ENCODE measurements around the gene MOV10L1.

The MOV10L1 gene

DNA sequence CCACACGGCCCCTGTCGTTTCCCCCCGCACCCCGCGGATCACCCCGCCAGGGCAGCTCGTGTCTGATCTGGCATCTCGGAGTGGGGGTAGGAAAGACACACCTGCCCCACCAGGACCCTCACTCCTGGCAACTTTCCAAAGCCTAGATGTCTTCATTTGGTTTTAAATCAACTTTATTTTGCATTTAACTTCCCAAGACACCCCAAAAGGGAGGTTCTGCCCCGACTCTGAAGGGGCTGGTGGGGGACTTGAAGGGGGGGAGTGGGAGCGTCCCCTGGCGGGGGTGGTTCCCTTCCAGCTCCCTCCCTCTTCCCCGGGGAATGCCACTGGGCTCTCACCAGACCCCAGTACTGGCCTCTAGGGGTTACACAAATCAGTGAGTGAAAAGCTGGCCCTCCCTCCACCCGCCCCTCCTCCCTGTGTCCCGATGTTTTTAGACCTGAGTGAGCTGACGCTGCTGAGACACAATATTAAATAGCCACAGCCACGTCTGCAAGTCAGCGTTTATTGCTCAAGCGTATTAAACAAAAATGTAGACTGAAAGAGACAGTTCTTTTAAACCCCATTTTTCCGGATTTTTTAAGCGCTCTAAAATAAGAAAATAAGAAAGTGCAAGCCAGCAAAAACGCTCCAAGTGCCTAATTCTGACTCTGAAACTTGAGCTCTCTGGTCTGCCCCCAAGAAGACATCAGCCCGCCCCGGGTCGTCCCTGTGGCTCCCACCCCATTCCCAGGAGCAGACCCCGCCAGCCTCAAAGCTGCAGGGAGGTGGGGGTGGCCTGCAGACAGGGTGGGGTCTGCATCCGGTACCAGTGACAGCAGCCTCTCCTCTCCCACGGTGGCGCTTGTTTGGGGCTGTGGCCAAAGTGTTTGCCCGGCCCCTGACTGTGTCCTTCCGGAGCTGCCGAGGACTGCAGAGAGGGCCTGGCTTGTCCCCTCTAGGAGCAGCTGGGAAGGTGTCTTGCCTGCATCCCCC lies 30.6 kb upstream of the MOV10L1 start:
- DNase-seq (ENCODE audit: low read depth in 2 of 2) = no peak

DNA sequence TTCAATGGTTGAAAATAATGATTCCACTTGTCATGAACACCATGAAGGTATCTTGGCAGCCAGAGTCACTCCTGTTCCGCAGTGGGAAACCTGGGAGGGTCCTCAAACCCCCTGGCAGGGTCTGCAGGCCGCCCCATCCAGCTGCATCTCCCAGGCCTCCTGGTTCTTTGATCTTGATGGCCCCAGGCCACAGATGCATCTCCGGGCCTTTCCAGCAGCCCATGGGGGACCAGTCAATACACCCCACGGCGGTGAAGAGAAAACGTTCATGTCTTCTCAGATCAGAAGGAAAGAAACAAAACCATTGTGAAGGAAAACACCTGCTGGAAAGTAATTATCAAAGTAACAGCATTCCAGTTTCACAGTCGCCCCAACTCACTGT lies 29.9 kb upstream of the MOV10L1 start:
- DNase-seq (ENCODE audit: low read depth in 2 of 2) = no peak

DNA sequence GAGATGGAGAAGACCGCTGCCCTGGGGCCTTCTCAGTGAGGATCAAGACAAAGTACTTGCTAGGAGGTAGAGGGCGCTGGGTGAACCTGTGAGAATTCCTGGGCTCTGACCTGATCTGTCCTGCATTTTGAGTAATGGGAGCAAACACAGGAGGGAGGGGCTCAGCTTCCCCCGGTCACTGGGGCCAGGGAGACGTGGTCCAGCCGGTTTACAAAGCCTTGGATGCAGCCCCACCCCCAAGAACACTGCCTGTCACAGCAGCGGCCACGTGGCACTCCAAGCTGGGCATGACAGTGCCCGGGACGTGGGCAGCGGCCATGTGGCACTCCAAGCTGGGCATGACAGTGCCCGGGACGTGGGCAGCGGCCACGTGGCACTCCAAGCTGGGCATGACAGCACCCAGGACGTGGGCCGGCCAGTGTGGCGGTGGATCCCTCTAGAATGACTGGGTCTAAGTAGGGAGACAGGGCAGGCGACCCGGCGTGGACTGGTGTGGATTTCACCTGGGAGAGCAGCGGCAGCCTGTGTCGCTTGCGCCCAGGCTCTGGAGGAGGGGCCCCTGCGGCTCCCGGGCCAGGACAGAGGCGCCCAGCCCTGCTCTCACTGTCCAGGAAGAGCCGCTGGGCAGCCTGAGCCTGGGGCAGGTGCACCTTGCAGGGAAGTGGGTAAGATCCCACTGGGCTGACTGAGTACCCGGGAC lies 29.2 kb upstream of the MOV10L1 start:
- DNase-seq (ENCODE audit: low read depth in 2 of 2) = no peak

DNA sequence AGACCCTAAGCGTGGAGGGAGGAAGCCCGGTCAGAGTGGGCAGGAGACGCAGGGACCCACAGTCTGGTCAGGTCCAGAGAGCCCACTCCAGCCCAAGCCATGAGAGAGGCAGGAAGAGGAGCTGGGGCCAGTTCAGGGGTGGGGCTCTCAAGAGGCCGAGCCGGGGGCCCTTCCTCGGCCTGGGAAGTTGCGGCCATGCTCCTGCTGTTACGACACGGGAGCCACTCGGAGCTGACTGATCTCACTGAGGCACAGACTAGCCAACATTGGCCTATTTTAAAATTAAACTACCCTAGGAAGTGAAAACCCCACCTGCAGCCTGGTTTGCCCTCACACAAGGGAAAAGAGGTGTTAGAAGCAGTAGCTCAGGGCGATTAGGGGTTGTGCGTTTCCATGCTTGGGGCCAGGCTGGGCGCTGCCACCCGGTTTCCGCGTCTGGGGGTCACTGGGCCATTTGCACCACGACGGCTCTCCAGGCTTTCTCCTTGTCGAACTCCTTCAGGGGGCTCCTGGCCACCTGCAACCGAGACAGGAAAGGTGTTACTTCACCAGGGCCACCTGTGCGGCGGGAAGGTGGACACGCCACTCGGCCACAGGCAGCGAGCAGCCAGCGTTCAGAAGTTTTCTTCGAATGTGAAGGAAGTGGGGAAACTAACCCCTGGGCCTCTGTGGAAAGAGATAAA lies 28.5 kb upstream of the MOV10L1 start:
- DNase-seq (ENCODE audit: low read depth in 2 of 2) = no peak

DNA sequence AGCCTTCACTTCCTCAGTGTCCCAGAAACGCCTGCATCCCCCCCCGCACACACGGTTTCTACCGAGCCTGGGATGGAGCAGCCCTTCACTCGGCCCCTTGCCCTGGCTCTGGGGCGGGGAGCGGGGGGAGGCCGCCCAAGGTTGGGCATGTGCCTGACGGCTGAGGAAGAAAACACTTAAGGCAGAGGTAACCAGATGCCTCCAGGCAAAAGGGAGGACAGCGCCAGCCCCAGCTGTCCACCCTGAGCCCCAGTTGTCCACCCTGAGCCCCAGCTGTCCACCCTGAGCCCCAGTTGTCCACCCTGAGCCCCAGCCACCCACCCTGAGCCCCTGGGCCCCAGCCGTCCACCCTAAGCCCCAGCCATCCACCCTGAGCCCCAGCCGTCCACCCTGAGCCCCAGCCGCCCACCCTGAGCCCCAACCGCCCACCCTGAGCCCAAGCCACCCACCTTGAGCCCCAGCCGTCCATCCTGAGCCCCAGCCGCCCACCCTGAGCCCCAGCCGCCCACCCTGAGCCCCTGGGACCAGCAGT lies 27.9 kb upstream of the MOV10L1 start:
- DNase-seq (ENCODE audit: low read depth in 2 of 2) = no peak

DNA sequence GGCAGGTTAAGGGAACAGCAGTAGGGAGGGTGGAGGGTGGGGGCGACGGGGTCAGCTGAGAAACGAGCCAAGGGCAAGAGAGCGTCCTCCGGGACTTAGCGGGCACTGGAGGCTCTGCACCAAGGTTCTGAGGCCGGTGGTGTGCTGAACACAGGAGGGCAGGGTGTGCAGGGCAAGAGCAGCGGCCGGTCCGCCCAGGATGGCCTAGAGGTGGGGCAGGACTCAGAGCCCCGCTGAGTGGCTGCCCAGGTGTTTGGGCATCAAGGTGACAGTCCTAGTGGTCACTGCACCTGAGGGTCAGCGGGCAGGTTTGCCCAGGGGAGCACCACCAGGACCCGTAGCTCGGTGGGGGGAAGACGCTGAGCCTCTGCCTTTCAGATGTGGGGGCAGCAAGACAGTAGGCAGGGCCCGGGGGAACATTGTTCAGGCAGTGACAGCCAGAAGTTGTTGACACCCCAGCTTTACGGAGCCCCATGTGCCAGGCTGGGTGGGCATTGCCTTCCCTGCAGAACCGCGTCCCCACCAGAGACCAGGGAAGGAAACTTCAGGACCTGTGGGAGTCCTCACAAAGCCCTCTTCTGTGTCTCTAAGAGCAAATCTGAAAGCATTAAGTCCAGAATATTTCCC lies 27.2 kb upstream of the MOV10L1 start:
- DNase-seq (ENCODE audit: low read depth in 2 of 2) = no peak

DNA sequence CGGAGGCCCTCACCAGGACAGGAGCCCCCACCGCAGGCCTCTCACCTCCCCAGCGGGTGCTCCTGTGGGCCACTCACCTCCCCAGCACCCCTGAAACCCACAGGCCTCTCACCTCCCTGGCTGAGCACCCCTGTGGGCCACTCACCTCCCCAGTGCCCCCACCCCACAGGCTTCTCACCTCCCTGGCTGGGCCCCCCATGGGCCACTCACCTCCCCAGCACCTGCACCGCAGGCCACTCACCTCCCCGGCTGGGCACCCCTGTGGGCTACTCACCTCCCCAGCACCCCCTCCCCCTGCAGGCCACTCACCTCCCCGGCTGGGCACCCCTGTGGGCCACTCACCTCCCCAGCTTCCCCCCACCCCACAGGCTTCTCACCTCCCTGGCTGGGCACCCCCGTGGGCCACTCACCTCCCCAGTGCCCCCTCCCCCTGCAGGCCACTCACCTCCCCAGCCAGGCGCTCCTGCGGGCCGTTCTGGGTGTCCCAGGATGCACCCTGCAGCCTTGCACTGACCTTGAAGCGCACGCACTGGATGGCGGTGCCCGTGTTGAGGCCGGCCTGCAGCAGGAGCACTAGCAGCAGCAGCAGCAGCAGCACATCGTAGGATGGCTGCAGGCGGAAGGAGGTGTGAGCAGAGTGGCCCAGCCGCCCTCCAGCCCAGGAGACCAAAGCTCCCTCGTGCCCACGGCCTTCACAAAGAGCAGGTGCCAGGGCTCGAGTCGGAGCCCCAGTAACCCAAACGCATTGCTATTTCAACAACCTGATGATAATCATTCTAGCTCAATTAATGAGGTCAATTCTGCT lies 26.0 kb upstream of the MOV10L1 start:
- DNase-seq (ENCODE audit: low read depth in 2 of 2) = no peak

DNA sequence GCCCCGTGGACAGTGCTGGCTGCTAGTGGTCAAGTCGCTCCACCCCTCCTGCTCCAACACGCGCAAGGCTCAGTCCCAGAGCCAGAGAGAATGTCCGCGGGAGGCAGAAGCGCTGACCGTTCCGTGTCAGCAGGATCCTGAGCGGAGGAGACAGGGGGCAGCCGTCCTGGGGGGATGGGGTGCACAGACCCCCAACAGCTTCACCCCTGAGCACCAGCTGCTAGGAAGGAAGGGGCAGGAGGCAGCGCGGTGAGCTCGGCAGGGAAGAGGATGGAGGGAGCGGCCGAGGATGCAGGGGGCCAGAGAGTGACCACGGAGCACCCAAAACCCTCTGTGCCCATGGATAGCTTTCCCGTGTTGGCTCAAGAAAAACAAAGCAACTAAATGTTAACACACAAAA lies 25.4 kb upstream of the MOV10L1 start:
- DNase-seq (ENCODE audit: low read depth in 2 of 2) = no peak

DNA sequence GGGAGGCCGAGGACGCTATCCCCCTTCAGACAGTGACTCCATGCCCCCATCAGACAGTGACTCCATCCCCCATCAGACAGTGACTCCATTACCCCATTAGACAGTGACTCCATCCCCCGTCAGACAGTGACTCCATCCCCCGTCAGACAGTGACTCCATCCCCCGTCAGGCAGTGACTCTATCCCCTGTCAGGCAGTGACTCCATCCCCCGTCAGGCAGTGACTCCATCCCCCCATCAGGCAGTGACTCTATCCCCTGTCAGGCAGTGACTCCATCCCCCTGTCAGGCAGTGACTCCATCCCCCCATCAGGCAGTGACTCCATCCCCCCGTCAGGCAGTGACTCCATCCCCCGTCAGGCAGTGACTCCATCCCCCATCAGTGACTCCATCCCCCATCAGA lies 22.6 kb upstream of the MOV10L1 start:
- DNase-seq (ENCODE audit: low read depth in 2 of 2) = no peak

DNA sequence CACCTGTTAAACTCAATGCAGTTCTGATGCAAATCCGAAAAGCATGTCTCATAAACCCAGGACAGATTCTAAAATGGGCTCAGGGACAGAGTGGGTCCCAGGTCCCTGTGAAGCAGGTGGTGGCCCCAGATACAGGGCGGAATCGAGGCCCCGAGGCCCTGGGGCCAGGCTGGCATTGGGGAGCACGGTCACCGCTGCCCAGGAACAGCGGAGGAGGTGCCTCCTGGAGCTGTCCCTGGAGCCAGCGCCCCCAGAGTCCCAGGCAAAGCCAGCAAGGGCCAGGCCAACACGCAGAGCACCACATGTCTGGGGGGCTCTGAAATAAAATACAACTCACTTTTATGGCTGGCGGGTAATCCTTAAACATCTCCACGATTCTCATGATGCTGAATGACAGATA lies 21.7 kb upstream of the MOV10L1 start:
- no peak for DNase-seq (ENCODE audit: low read depth in 2 of 2)

DNA sequence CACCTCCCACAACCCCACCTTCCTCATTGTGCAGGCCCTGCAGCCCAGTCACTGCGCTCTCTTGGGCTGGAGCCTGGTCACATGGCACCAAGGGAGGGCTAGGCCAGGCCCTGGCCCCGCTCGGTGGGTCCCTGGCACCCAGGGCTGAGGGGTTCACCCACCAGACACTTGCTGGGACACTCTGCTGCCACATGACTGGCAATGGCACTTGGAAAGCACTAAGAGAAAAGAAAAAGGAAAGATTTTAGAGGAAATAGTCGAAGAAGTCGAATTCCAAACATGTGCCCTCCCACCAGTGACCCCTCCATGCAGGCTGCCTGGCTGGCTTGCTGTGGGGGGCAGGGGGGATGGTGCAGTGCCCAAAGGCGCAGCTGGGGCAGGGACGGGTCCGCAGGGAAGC lies 19.4 kb upstream of the MOV10L1 start:
- no peak for DNase-seq (ENCODE audit: low read depth in 2 of 2)

DNA sequence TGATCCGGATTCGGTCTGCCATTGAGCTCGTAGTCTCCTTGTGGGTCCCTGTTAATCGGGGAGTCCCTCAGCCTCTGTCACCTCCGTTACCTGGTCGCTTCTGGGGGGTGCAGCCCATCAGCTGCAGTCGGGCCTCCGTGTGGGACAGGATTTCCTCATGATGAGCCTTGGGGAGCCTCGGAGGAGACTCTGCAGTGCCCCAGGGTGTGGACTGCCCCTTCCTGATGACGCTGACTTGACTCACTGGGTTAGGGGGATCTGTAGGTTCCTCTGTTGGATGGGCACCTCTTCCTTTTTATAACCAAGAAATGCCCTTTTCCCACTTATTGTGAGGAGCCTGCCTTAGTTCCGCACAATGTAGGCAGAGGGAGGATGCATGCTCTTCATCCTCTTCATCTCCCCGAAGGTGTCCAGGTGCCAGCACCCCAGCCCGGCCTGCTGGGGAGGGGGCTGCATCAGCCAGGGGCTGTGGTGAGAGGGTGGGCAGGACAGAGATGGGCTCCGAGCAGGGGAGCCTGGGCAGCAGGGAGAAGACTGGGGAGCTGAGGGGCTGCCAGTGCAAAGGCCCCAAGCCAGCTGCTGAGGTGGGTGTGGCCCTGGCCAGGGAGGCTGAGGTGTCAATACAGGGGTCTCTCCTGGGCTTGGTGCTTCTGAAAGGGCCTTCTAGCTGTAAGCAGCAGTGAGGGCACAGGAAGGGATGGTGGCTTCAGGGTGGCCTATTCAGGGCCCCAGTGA lies 18.2 kb upstream of the MOV10L1 start:
- no peak for DNase-seq (ENCODE audit: low read depth in 2 of 2)

DNA sequence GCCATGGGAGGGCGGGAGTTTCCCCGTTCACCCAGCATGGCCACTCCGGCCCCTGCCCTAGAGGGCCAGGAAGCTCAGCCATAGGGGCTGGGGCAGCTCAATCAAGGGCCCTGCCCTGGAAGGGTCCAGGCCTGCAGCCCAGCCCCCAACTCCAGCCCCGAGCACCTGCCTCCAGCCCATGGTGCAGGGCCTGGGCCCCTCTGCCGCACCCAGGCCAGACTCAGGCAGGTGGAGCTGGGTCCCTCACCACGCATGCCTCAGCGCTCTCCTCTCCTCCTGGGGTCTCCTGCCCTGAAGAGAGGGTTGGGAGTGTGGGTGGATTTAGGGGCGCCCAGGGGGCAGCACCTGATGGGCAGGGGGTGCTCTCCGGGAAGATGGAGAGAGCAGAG lies 17.6 kb upstream of the MOV10L1 start:
- DNase-seq (ENCODE audit: low read depth in 2 of 2) = no peak

DNA sequence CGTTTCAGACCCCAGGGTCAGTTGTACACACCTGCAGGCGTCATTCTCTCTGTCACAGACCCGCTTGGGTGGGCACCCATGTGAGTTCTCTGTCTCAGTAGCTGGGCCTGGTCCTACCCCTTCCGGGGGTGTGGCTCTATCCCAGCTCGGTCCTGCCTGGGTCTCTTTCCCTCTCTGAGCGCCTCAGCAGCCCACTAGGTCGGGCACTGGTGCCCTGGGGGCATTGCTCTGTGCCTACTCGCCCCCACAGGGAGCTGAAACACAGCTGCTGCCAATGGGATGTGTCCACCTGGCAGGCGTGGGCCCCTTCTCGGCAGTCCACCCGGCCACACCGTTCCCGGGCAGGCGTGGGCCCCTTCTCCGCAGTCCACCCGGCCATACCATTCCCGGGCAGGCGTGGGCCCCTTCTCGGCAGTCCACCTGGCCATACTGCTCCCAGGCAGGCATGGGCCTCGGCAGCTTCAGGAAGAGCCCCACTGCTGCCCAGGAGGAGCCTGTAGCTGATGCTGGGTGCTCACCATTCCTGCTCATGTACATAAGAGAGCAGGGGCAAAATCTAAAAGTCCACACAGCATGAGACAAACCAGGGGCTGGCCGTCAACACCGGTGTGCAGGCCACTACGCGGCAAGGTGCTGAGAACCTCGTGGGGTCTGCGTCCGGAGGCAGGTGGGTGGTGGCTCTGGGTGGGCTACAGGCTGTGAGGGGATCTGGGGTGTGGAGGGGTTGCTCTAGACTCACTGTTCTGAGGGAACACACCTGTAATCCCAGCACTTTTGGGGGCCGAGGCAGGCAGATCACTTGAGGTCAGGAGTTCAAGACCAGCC lies 16.9 kb upstream of the MOV10L1 start:
- no peak for DNase-seq (ENCODE audit: low read depth in 2 of 2)

DNA sequence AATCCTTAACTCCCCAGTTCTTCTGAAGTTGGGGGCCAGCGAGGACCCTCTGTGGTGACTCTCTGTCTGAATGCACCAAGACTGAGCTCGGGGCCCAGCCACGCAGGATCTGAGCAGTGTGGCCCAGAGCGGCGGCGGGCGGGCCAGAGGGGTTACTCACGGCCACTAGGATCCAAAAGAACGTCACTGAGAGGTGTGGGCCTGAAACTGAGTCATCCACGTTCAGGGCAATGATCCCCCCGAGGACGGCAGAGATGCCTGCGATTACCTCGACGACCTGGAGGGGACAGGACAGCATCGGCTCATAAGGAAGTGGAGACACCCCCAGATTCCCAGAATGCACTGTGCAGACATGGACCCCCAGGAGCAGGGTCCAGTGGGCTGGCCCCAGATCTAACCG lies 15.8 kb upstream of the MOV10L1 start:
- no peak for DNase-seq (ENCODE audit: low read depth in 2 of 2)

DNA sequence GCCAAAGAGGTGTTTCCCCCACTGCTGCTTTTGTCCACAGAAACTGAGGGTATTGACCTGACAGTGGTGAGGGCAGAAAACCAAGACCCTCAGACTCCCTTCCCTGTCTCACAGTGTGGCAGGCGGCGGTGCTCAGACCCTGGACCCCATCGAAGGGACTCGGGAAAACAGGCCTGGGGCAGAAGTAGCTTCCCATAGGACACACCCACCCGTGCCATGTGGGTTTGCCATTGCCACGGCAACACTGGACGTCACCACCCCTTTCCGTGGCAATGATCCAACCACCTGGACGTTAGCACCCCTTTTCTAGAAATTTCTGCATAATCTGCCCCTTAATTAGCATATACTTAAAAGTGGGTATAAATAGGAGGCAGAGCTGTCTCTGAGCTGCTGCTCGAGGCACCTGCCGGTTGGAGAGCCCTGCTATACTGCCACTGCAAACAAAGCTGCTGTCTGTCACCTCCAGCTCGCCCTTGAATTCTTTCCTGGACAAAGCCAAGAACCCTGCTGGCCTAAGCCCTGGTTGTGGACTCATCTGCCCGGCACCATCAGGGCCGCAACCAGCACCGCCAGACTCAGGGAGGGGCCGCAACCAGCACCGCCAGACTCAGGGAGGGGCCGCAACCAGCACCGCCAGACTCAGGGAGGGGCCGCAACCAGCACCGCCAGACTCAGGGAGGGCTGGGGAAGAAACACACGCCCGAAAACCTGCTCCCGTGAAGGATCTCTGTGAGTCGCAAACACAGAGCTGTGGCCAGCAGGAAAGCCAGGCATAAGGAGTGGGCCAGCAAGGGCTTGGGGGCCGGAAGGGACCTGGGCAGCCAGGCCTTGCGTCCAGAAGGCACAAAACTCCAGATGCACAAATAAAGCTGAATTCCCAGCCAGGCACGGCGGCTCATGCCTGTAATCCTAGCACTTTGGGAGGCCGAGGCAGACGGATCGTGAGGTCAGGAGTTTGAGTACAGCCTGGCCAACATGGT lies 15.0 kb upstream of the MOV10L1 start:
- DNase-seq (ENCODE audit: low read depth in 2 of 2) = no peak

DNA sequence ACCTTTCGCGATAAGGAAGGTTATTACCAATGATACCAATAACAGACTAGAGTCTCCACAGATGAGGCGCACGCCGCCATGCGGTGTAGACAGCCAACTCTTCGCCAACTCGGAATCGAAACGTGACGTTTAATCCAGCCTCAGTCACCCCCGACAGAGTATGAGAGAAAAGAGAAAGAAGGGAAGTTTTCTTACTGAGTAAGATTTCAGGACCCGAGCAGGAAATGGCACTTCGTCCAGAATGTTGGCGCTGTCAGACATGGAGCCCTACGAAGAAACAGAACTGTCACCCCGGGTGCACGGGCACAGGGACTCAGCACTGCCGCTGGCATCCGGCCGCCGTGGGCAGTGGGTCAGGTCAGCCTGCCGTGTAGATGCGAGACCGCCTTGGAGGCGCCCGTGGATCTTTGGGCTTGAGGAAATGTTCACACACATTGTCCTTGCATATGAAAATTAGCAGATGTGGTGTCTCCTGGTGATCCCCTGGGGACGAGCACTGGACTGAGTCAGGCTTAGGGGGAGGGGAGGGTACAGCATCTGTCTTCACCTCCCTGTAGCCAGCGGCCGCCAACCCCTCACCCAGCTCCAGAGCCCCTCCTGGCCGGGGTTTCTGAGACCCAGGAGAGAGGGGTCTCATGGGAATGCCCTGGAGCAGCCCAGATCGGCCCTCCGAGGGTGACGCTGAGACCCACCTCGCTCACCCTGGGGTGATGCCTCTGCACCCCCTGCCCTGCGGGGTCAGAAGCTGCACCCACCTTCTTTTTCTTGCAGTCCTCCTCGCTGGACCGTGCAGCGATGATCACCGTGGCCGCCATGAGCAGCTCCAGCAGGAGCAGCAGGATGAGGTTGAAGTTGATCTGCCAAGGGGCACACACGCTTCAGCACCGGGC lies 12.9 kb upstream of the MOV10L1 start:
- DNase-seq (ENCODE audit: low read depth in 2 of 2) = no peak

Measured in stimulated activated CD4-positive, alpha-beta T cell treated with anti-CD3 and anti-CD28 coated beads, Interleukin-15, amount 100 ng/mL, for 48 hours (primary cell).